H9 (cell line): Measurements from ENCODE around the gene SHMT1. TPM values are rescaled to one million over a fixed set of nuclear protein-coding genes. Genes with fewer than 3 reads are reported as not detected.

Source experiments
- DNase-seq: peaks from one replicate; pipeline ENCODE4 v3.0.0-alpha.2; 2017
- H2AFZ ChIP-seq: one replicate; pipeline ENCODE4 v1.6.1; 2013; ENCODE audit warnings: mild to moderate bottlenecking, low read length, control low read depth, moderate library complexity
- H2AK5ac ChIP-seq: 2 replicates; pipeline ENCODE4 v1.6.1; 2013; ENCODE audit warnings: low read length, control low read depth, mixed read lengths; ENCODE audit not compliant: insufficient read length
- H2BK120ac ChIP-seq: one replicate; pipeline ENCODE4 v1.6.1; 2013; ENCODE audit warnings: low read depth, mild to moderate bottlenecking, low read length, control low read depth, inconsistent platforms; ENCODE audit not compliant: poor library complexity, severe bottlenecking
- H2BK12ac ChIP-seq: 2 replicates; pipeline ENCODE4 v1.6.1; 2013; ENCODE audit warnings: low read length, control low read depth, mixed read lengths, low read depth; ENCODE audit not compliant: insufficient read length
- H2BK15ac ChIP-seq: 2 replicates; pipeline ENCODE4 v1.6.1; 2013; ENCODE audit warnings: low read depth, low read length, control low read depth
- H2BK20ac ChIP-seq: one replicate; pipeline ENCODE4 v1.6.1; 2013; ENCODE audit warnings: low read depth, mild to moderate bottlenecking, low read length, control low read depth, inconsistent platforms; ENCODE audit not compliant: poor library complexity, severe bottlenecking
- H2BK5ac ChIP-seq: 2 replicates; pipeline ENCODE4 v1.6.1; 2013; ENCODE audit warnings: low read length, control low read depth, mixed read lengths; ENCODE audit not compliant: insufficient read length
- H3K14ac ChIP-seq: 2 replicates; pipeline ENCODE4 v1.6.1; 2013; ENCODE audit warnings: low read length, control low read depth; ENCODE audit not compliant: insufficient read depth
- H3K18ac ChIP-seq: 2 replicates; pipeline ENCODE4 v1.6.1; 2013; ENCODE audit warnings: low read depth, mild to moderate bottlenecking, mixed read lengths, low read length, control low read depth; ENCODE audit not compliant: insufficient read length
- H3K23ac ChIP-seq: 2 replicates; pipeline ENCODE4 v1.6.1; 2013; ENCODE audit warnings: low read length, control low read depth, mixed read lengths, low read depth; ENCODE audit not compliant: insufficient read length
- H3K23me2 ChIP-seq: 2 replicates; pipeline ENCODE4 v1.6.1; 2013; ENCODE audit warnings: low read depth, mild to moderate bottlenecking, mixed read lengths, low read length, control low read depth; ENCODE audit not compliant: insufficient read length, poor library complexity, severe bottlenecking
- H3K27ac ChIP-seq: 2 replicates; pipeline ENCODE4 v1.5.1; 2013; ENCODE audit warnings: low read length, control low read depth, mixed read lengths, low read depth; ENCODE audit not compliant: insufficient read length
- H3K27me3 ChIP-seq: 2 replicates; pipeline ENCODE4 v1.6.1; 2013; ENCODE audit warnings: low read length, control low read depth, inconsistent platforms; ENCODE audit not compliant: insufficient read depth
- H3K4ac ChIP-seq: 2 replicates; pipeline ENCODE4 v1.6.1; 2013; ENCODE audit warnings: low read depth, mild to moderate bottlenecking, control low read depth, inconsistent platforms, low read length, moderate library complexity
- H3K4me1 ChIP-seq: 2 replicates; pipeline ENCODE4 v1.6.1; 2013; ENCODE audit warnings: low read length, control low read depth, inconsistent platforms; ENCODE audit not compliant: insufficient read depth
- H3K4me2 ChIP-seq: 2 replicates; pipeline ENCODE4 v1.6.1; 2013; ENCODE audit warnings: low read length, control low read depth, mixed read lengths; ENCODE audit not compliant: insufficient read length, insufficient read depth
- H3K56ac ChIP-seq: 2 replicates; pipeline ENCODE4 v1.6.1; 2013; ENCODE audit warnings: low read depth, mild to moderate bottlenecking, mixed read lengths, low read length, control low read depth; ENCODE audit not compliant: insufficient read length
- H3K79me1 ChIP-seq: 2 replicates; pipeline ENCODE4 v1.6.1; 2013; ENCODE audit warnings: low read depth, mild to moderate bottlenecking, moderate library complexity, low read length, control low read depth, inconsistent platforms; ENCODE audit not compliant: insufficient read depth, poor library complexity, severe bottlenecking
- H3K79me2 ChIP-seq: 2 replicates; pipeline ENCODE4 v1.6.1; 2013; ENCODE audit warnings: low read length, control low read depth, inconsistent platforms; ENCODE audit not compliant: insufficient read depth
- H3K9ac ChIP-seq: 2 replicates; pipeline ENCODE4 v1.6.1; 2013; ENCODE audit warnings: low read length, control low read depth, mixed read lengths; ENCODE audit not compliant: insufficient read length; ENCODE audit errors: extremely low read depth
- H3K9me3 ChIP-seq: one replicate; pipeline ENCODE4 v1.6.1; 2013; ENCODE audit warnings: low read depth, low read length, inconsistent platforms; ENCODE audit not compliant: control insufficient read depth
- H3T11ph ChIP-seq: one replicate; pipeline ENCODE4 v1.6.1; 2013; ENCODE audit warnings: mild to moderate bottlenecking, low read length, control low read depth, inconsistent platforms
- H4K20me1 ChIP-seq: one replicate; pipeline ENCODE4 v1.6.1; 2013; ENCODE audit not compliant: control insufficient read depth, insufficient read length, insufficient read depth
- H4K5ac ChIP-seq: 2 replicates; pipeline ENCODE4 v1.6.1; 2013; ENCODE audit warnings: low read depth, mild to moderate bottlenecking, mixed read lengths, low read length, control low read depth; ENCODE audit not compliant: insufficient read length
- H4K8ac ChIP-seq: replicated peaks from 2 replicates; pipeline ENCODE4 v1.6.1; 2013; ENCODE audit warnings: low read length, control low read depth, mixed read lengths, low read depth; ENCODE audit not compliant: insufficient read length
- H4K91ac ChIP-seq: 2 replicates; pipeline ENCODE4 v1.6.1; 2013; ENCODE audit warnings: low read depth, mild to moderate bottlenecking, moderate library complexity, mixed read lengths, low read length, control low read depth; ENCODE audit not compliant: insufficient read length
- H3K27ac Mint-ChIP-seq, 3 experiments: 2 replicates in 2 of 3; 3 replicates in 1 of 3; pipeline ENCODE4 v1.8.0; 2020 to 2021; ENCODE audit warnings: mixed read lengths in 3 of 3, mild to moderate bottlenecking in 1 of 3, moderate library complexity in 1 of 3
- H3K27me3 Mint-ChIP-seq: 2 replicates; pipeline ENCODE4 v1.8.0; 2021; ENCODE audit warnings: low read depth, mild to moderate bottlenecking, moderate library complexity, mixed read lengths
- H3K36me3 Mint-ChIP-seq, 3 experiments: 2 replicates in 2 of 3; 3 replicates in 1 of 3; pipeline ENCODE4 v1.8.0; 2020 to 2021; ENCODE audit warnings: low read depth in 3 of 3, mixed read lengths in 3 of 3; ENCODE audit not compliant: insufficient read depth in 1 of 3
- H3K4me1 Mint-ChIP-seq, 2 experiments: 2 replicates each; pipeline ENCODE4 v1.8.0; 2020; ENCODE audit warnings: mixed read lengths in 2 of 2
- H3K4me3 Mint-ChIP-seq, 2 experiments: 2 replicates in 1 of 2; 3 replicates in 1 of 2; pipeline ENCODE4 v1.8.0; 2020 to 2021; ENCODE audit warnings: mild to moderate bottlenecking in 2 of 2, mixed read lengths in 2 of 2, moderate library complexity in 1 of 2
- H3K9me3 Mint-ChIP-seq, 2 experiments: 2 replicates in 1 of 2; 3 replicates in 1 of 2; pipeline ENCODE4 v1.8.0; 2020; ENCODE audit warnings: mild to moderate bottlenecking in 2 of 2, mixed read lengths in 2 of 2, moderate library complexity in 1 of 2
- WGBS: extraction: QIAGEN DNeasy Blood & Tissue Kit; methylation state at CpG from one replicate; pipeline ENCODE4 v1.1.7; 2013; ENCODE audit warnings: missing lambda C conversion rate, low lambda C conversion rate, mixed read lengths; ENCODE audit not compliant: insufficient read length; ENCODE audit errors: extremely low coverage; 5-methylcytosine and 5-hydroxymethylcytosine counted together
- total RNA-seq: library from RNA; stranded (reverse); gene quantifications from 2 replicates; pipeline ENCODE4 v1.2.1, GENCODE V29; 2021
- TF ChIP-seq, protein P1 (sequence below): fragments of 200-600 bp; sonication (generic); conservative IDR thresholded peaks from 3 replicates; pipeline ENCODE4 v1.8.0; 2021; ENCODE audit warnings: antibody characterized with exemption, mild to moderate bottlenecking

SHMT1 gene
- total RNA-seq, 1 experiment from 2014 or later, result 42.8 TPM

DNA sequence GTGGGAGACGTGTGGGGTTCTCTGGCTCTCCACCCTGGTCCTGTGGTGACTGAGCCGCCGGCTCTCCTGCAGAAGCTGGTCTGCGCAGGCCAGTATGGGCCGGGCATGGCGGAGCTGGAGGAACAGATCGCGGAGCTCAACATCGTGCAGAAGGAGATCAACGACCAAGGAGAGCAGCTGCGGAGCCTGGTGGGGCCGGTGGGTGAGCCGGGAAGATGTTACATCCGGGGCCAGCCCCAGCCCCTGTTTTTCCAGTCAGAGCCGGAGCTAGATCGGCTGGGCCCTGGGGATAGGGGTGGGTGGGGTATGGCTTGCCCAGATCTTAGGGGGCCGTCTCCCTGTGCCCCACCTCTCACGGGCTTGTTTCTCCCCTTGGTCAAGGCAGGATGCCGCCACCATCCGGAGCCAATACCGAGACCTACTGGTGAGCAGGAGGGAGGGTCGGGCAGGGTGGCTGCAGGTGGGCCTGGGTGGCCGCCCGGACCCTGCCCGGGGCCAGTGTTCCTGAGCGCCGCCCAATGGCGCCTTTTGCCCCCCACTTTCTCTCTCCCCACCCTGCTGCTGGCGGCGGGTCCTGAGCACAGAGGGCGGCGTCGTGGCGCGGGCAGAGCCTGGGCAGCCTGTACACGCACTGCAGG is 19.2 kb upstream of the SHMT1 start:
- Histone ChIP-seq H3K23me2 (no peaks in the 10 kb centered on the region), H2AFZ (no peak overlapping the region), H4K8ac (no peak overlapping the region), H4K5ac (no peak overlapping the region), H2BK5ac (no peak overlapping the region), H3K4me2 (no peak overlapping the region), H3K4me1 (no peaks in the 10 kb centered on the region), H2BK120ac (no peak overlapping the region), H3T11ph (no peak overlapping the region), H3K79me2 (no peaks in the 10 kb centered on the region), H3K14ac (peak overlapping the region; percentile 80; the same call in 1 of the 2 replicates), H3K56ac (no peak overlapping the region), H3K79me1 (no peaks in the 10 kb centered on the region), H4K91ac (no peak overlapping the region), H3K27ac (no peak overlapping the region), H2AK5ac (no peak overlapping the region), H2BK15ac (no peak overlapping the region), H3K23ac (no peak overlapping the region), H3K27me3 (no peaks in the 10 kb centered on the region), H3K9me3 (no peaks in the 10 kb centered on the region), H3K4ac (no peak overlapping the region), H3K9ac (no peak overlapping the region), H2BK20ac (no peak overlapping the region), H3K18ac (no peak overlapping the region), H4K20me1 (no peaks in the 10 kb centered on the region), H2BK12ac (no peak overlapping the region)
- H3K4me1 Mint-ChIP-seq, result peaks cover 4 to 11% of the 10 kb centered on the region in 2 experiments; a peak in 3 of 4 replicates
- H3K4me3 Mint-ChIP-seq, result no peak overlapping the region; a peak in 1 of 5 replicates
- peaks cover 13% of the 10 kb centered on the region for H3K27me3 Mint-ChIP-seq
- WGBS, result no CpG with 5 or more reads among the region's 36 CpGs
- no peaks in the 10 kb centered on the region for H3K36me3 Mint-ChIP-seq
- no peak overlapping the region; a peak in 1 of 7 replicates for H3K27ac Mint-ChIP-seq
- peak; percentile 44 for DNase-seq
- TF ChIP-seq, protein P1, sequence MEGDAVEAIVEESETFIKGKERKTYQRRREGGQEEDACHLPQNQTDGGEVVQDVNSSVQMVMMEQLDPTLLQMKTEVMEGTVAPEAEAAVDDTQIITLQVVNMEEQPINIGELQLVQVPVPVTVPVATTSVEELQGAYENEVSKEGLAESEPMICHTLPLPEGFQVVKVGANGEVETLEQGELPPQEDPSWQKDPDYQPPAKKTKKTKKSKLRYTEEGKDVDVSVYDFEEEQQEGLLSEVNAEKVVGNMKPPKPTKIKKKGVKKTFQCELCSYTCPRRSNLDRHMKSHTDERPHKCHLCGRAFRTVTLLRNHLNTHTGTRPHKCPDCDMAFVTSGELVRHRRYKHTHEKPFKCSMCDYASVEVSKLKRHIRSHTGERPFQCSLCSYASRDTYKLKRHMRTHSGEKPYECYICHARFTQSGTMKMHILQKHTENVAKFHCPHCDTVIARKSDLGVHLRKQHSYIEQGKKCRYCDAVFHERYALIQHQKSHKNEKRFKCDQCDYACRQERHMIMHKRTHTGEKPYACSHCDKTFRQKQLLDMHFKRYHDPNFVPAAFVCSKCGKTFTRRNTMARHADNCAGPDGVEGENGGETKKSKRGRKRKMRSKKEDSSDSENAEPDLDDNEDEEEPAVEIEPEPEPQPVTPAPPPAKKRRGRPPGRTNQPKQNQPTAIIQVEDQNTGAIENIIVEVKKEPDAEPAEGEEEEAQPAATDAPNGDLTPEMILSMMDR, result no peak
- H3K9me3 Mint-ChIP-seq, result no peaks in the 10 kb centered on the region
